K562 (cell line): Measurements from ENCODE around the gene DEDD2. TPM values are rescaled to one million over a fixed set of nuclear protein-coding genes. Genes with fewer than 3 reads are reported as not detected.

ENCODE experiments used
- BACH1 ChIP-seq: fragments of 200-800 bp; sonication (Bioruptor generic); IDR thresholded peaks from 2 replicates; pipeline ENCODE4 v1.6.1; 2016; ENCODE audit warnings: missing genetic modification characterization, missing compliant biosample characterization
- CGGBP1 ChIP-seq: fragments of 250-450 bp; sonication (Bioruptor Pico); IDR thresholded peaks from 2 replicates; pipeline ENCODE4 v1.9.0; 2021; ENCODE audit warnings: mild to moderate bottlenecking
- ETV6 ChIP-seq, 3 experiments: fragments of 150-350 bp in 1 of 3; sonication (generic) in 1 of 3; formaldehyde crosslinking in 1 of 3; IDR thresholded peaks; 2 replicates each; pipeline versions ENCODE4 v1.6.1 to v1.8.0; 2014 to 2022; ENCODE audit warnings: borderline replicate concordance in 2 of 3, low read depth in 2 of 3, antibody characterized with exemption in 1 of 3, low read length in 1 of 3, mild to moderate bottlenecking in 1 of 3, missing genetic modification reagents in 1 of 3
- FOXK2 ChIP-seq, 2 experiments: fragments of 450-650 bp; IDR thresholded peaks in 1 of 2; conservative IDR thresholded peaks in 1 of 2; 2 replicates each; pipeline ENCODE4 v1.6.1; 2016; ENCODE audit warnings: low read depth in 2 of 2, mild to moderate bottlenecking in 1 of 2
- FOXP1 ChIP-seq: sonication (generic); formaldehyde crosslinking; IDR thresholded peaks from 2 replicates; pipeline ENCODE4 v1.8.0; 2022; ENCODE audit warnings: mild to moderate bottlenecking, missing genetic modification reagents
- HNRNPH1 ChIP-seq: fragments of 200-400 bp; formaldehyde crosslinking; optimal IDR thresholded peaks from 2 replicates; pipeline ENCODE3; 2017; ENCODE audit warnings: low read depth, mild to moderate bottlenecking, low read length, moderate library complexity
- IRF2 ChIP-seq: sonication (generic); formaldehyde crosslinking; IDR thresholded peaks from 2 replicates; pipeline ENCODE4 v1.8.1; 2022; ENCODE audit warnings: mild to moderate bottlenecking, missing genetic modification reagents
- KAT7 ChIP-seq: sonication (generic); formaldehyde crosslinking; IDR thresholded peaks from 2 replicates; pipeline ENCODE4 v1.8.0; 2022; ENCODE audit warnings: missing genetic modification reagents, mild to moderate bottlenecking, borderline replicate concordance
- KHSRP ChIP-seq: fragments of 450-650 bp; IDR thresholded peaks from 2 replicates; pipeline ENCODE4 v1.6.1; 2017
- MED1 ChIP-seq: sonication (generic); formaldehyde crosslinking; IDR thresholded peaks from 2 replicates; pipeline ENCODE4 v1.8.1; 2023; ENCODE audit warnings: missing genetic modification reagents, borderline replicate concordance
- MITF ChIP-seq: IDR thresholded peaks from 2 replicates; pipeline ENCODE4 v1.6.1; 2014; ENCODE audit warnings: antibody characterized with exemption
- MXI1 ChIP-seq: IDR thresholded peaks from 2 replicates; pipeline ENCODE4 v1.6.1; 2011; ENCODE audit warnings: low read depth, mild to moderate bottlenecking, improper control_type of control experiment, low read length
- NR3C1 ChIP-seq: sonication (generic); formaldehyde crosslinking; IDR thresholded peaks from 2 replicates; pipeline ENCODE4 v1.8.1; 2022; ENCODE audit warnings: missing genetic modification reagents
- POLR3G ChIP-seq: IDR thresholded peaks from 2 replicates; pipeline ENCODE4 v1.6.1; 2011; ENCODE audit not compliant: insufficient read length, insufficient replicate concordance; ENCODE audit errors: extremely low read depth
- RBM22 ChIP-seq: fragments of 200-400 bp; formaldehyde crosslinking; IDR thresholded peaks from 2 replicates; pipeline ENCODE4 v1.6.1; 2018; ENCODE audit warnings: low read length, low read depth; ENCODE audit not compliant: poor library complexity, severe bottlenecking
- TAL1 ChIP-seq: fragments of 450-650 bp; IDR thresholded peaks from 2 replicates; pipeline ENCODE4 v1.6.1; 2016; ENCODE audit warnings: mild to moderate bottlenecking
- ZBTB49 ChIP-seq: sonication (generic); formaldehyde crosslinking; IDR thresholded peaks from 2 replicates; pipeline ENCODE4 v1.8.0; 2022; ENCODE audit warnings: missing genetic modification reagents, mild to moderate bottlenecking, borderline replicate concordance
- ZNF133 ChIP-seq: fragments of 250-450 bp; sonication (Bioruptor Pico); IDR thresholded peaks from 2 replicates; pipeline ENCODE4 v1.4.0; 2020; ENCODE audit warnings: mild to moderate bottlenecking
- ZNF134 ChIP-seq: fragments of 250-450 bp; sonication (Bioruptor Pico); conservative IDR thresholded peaks from 2 replicates; pipeline ENCODE4 v1.4.0; 2020
- ZNF263 ChIP-seq: sonication (generic); formaldehyde crosslinking; IDR thresholded peaks from 2 replicates; pipeline ENCODE4 v1.8.0; 2022; ENCODE audit warnings: mild to moderate bottlenecking, missing genetic modification reagents, borderline replicate concordance
- ZNF274 ChIP-seq: IDR thresholded peaks from 2 replicates; pipeline ENCODE4 v1.6.1; 2011; ENCODE audit warnings: low read depth, mild to moderate bottlenecking, low read length, moderate library complexity, borderline replicate concordance
- ZNF79 ChIP-seq: fragments of 250-450 bp; sonication (Bioruptor Pico); IDR thresholded peaks from 2 replicates; pipeline ENCODE4 v1.4.0; 2020; ENCODE audit warnings: low read depth, mild to moderate bottlenecking, moderate library complexity
- polyA plus RNA-seq, 8 experiments: library from polyadenylated mRNA; depleted of rRNA in 4 of 8; stranded (reverse) in 5 of 8; unstranded in 3 of 8; fragments of >200 nt; fragmentation: Nextera tagmentation in 2 of 8; fragmentation: Illumina TruSeq in 1 of 8; extraction: Ambion mirVana in 2 of 8; extraction: Trizol in 1 of 8; gene quantifications; 2 replicates each; pipeline versions ENCODE4 v1.2.1 to v1.2.3, GENCODE V29; 2011 to 2014; ENCODE audit warnings: inconsistent platforms in 1 of 8, missing spikeins in 1 of 8
- total RNA-seq, 7 experiments: library from RNA; depleted of rRNA in 6 of 7; stranded (reverse); fragments of >200 nt in 6 of 7; fragmentation: Illumina TruSeq in 2 of 7; extraction: Trizol in 2 of 7; gene quantifications; 2 replicates each; pipeline versions ENCODE4 v1.2.1 to v1.2.3, GENCODE V29; 2011 to 2021; ENCODE audit warnings: low replicate concordance in 1 of 7

Gene DEDD2
- total and polyA plus RNA-seq, 9 of the 15 experiments (the other 6 are each of a cell fraction or from before 2014, with no cell fraction given) = 4.3 to 43.0 (median 29.2) TPM

- TF ChIP-seq FOXP1 (CRISPR knock-in tag) (no peak), POLR3G (no peak), NR3C1 (CRISPR knock-in tag) (no peak), IRF2 (CRISPR knock-in tag) (no peak), KHSRP (no peak), FOXK2 (conservative IDR thresholded peaks at IDR 0.05 in 1 of 2, IDR thresholded peaks at IDR 0.05 in 1 of 2; ENCODE audit: low read depth in 2 of 2) (no peak), ZBTB49 (CRISPR knock-in tag) (no peak), MED1 (no peak), BACH1 (tag) (no peak), ZNF274 (no peak), CGGBP1 (no peak), MITF (no peak), KAT7 (CRISPR knock-in tag) (no peak), ZNF79 (CRISPR knock-in tag) (no peak), ZNF133 (CRISPR knock-in tag) (no peak), MXI1 (peak; percentile 70), TAL1 (no peak), RBM22 (no peak), HNRNPH1 (no peak), ZNF134 (CRISPR knock-in tag) (peak; percentile 66), ETV6 (IDR thresholded peaks at IDR 0.05; ENCODE audit: borderline replicate concordance in 1 of 2, low read depth in 2 of 2, low read length in 1 of 2) (no peak), ETV6 (CRISPR knock-in tag; IDR thresholded peaks at IDR 0.05; ENCODE audit: borderline replicate concordance) (no peak), ZNF263 (CRISPR knock-in tag) (no peak)
These were observed 12.4 kb upstream of the DEDD2 start (continued) for GRCh38 chr19:42229855-42230351.
